SK-N-SH treated with all-trans-retinoic acid at 6 μM for 48 hours (cell line): ENCODE results near the gene EML2.

Experiments
- ATAC-seq: fragments of 200-7000 bp; cut with Tn5 transposase; 3 replicates; pipeline ENCODE4 v1.9.1; 2020; ENCODE audit warnings: mild to moderate bottlenecking, moderate library complexity
- BACH2 ChIP-seq: fragments of 250-450 bp; sonication (Bioruptor Pico); IDR thresholded peaks from 2 replicates; pipeline ENCODE4 v1.9.0; 2021; ENCODE audit warnings: mild to moderate bottlenecking, borderline replicate concordance
- CSDC2 ChIP-seq: fragments of 250-450 bp; sonication (Bioruptor Pico); IDR thresholded peaks from 2 replicates; pipeline ENCODE4 v1.5.0; 2020; ENCODE audit warnings: mild to moderate bottlenecking, moderate library complexity
- CSRNP3 ChIP-seq: fragments of 250-450 bp; sonication (Bioruptor Pico); IDR thresholded peaks from 2 replicates; pipeline ENCODE4 v1.5.1; 2021; ENCODE audit warnings: mild to moderate bottlenecking, moderate library complexity
- ESRRG ChIP-seq: fragments of 250-450 bp; sonication (Bioruptor Pico); IDR thresholded peaks from 2 replicates; pipeline ENCODE4 v1.6.1; 2021; ENCODE audit warnings: mild to moderate bottlenecking
- GLIS3 ChIP-seq: fragments of 250-450 bp; sonication (Bioruptor Pico); IDR thresholded peaks from 2 replicates; pipeline ENCODE4 v1.5.0; 2020; ENCODE audit warnings: mild to moderate bottlenecking, moderate library complexity
- ISL1 ChIP-seq: fragments of 250-450 bp; sonication (Bioruptor Pico); IDR thresholded peaks from 2 replicates; pipeline ENCODE4 v2.1.2; 2022; ENCODE audit warnings: mild to moderate bottlenecking, moderate library complexity
- OSR1 ChIP-seq: fragments of 250-450 bp; sonication (Bioruptor Pico); IDR thresholded peaks from 2 replicates; pipeline ENCODE4 v1.8.0; 2022; ENCODE audit warnings: moderate library complexity, mild to moderate bottlenecking, inconsistent platforms
- PATZ1 ChIP-seq: fragments of 250-450 bp; sonication (Bioruptor Pico); IDR thresholded peaks from 2 replicates; pipeline ENCODE4 v1.8.0; 2020; ENCODE audit warnings: mild to moderate bottlenecking, moderate library complexity, borderline replicate concordance
- POU6F1 ChIP-seq: fragments of 250-450 bp; sonication (Bioruptor Pico); IDR thresholded peaks from 2 replicates; pipeline ENCODE4 v1.8.0; 2021; ENCODE audit warnings: low read depth, mild to moderate bottlenecking, moderate library complexity, borderline replicate concordance
- PPARA ChIP-seq: fragments of 250-450 bp; sonication (Bioruptor Pico); IDR thresholded peaks from 2 replicates; pipeline ENCODE4 v1.5.0; 2020; ENCODE audit warnings: mild to moderate bottlenecking, borderline replicate concordance
- RARB ChIP-seq: fragments of 250-450 bp; sonication (Bioruptor Pico); IDR thresholded peaks from 2 replicates; pipeline ENCODE4 v1.8.0; 2021; ENCODE audit warnings: mild to moderate bottlenecking, moderate library complexity
- SNAI2 ChIP-seq: fragments of 250-450 bp; sonication (Bioruptor Pico); IDR thresholded peaks from 2 replicates; pipeline ENCODE4 v1.5.0; 2020; ENCODE audit warnings: mild to moderate bottlenecking, moderate library complexity
- TCF4 ChIP-seq: fragments of 250-450 bp; sonication (Bioruptor Pico); IDR thresholded peaks from 2 replicates; pipeline ENCODE4 v1.8.0; 2021; ENCODE audit warnings: mild to moderate bottlenecking, moderate library complexity, borderline replicate concordance
- TOX ChIP-seq: fragments of 250-450 bp; sonication (Bioruptor Pico); IDR thresholded peaks from 2 replicates; pipeline ENCODE4 v1.8.0; 2021; ENCODE audit warnings: mild to moderate bottlenecking, moderate library complexity, borderline replicate concordance
- TSHZ2 ChIP-seq: fragments of 250-450 bp; sonication (Bioruptor Pico); IDR thresholded peaks from 2 replicates; pipeline ENCODE4 v1.5.0; 2020; ENCODE audit warnings: mild to moderate bottlenecking, moderate library complexity
- ZC3H10 ChIP-seq: fragments of 250-450 bp; sonication (Bioruptor Pico); IDR thresholded peaks from 2 replicates; pipeline ENCODE4 v1.5.1; 2021; ENCODE audit warnings: mild to moderate bottlenecking, moderate library complexity
- ZFP3 ChIP-seq: fragments of 250-450 bp; sonication (Bioruptor Pico); IDR thresholded peaks from 2 replicates; pipeline ENCODE4 v1.5.0; 2020; ENCODE audit warnings: mild to moderate bottlenecking, moderate library complexity
- ZFP30 ChIP-seq: fragments of 450-650 bp; formaldehyde crosslinking; IDR thresholded peaks from 2 replicates; pipeline ENCODE4 v1.5.0; 2022; ENCODE audit warnings: mild to moderate bottlenecking, moderate library complexity
- ZNF565 ChIP-seq: fragments of 450-650 bp; formaldehyde crosslinking; conservative IDR thresholded peaks from 2 replicates; pipeline ENCODE4 v1.5.0; 2020; ENCODE audit warnings: low read depth, mild to moderate bottlenecking, moderate library complexity
- ZNF70 ChIP-seq: fragments of 450-650 bp; formaldehyde crosslinking; IDR thresholded peaks from 2 replicates; pipeline ENCODE4 v1.5.0; 2020; ENCODE audit warnings: mild to moderate bottlenecking, moderate library complexity
- ZNF8 ChIP-seq: fragments of 450-650 bp; formaldehyde crosslinking; IDR thresholded peaks from 2 replicates; pipeline ENCODE4 v1.5.0; 2020; ENCODE audit warnings: mild to moderate bottlenecking, moderate library complexity

Gene EML2

GRCh38 chr19:45575216-45575615, 64.0 kb downstream of the EML2 start:
- TF ChIP-seq CSDC2 (CRISPR knock-in tag): no peak
- TF ChIP-seq OSR1 (CRISPR knock-in tag): no peak
- TF ChIP-seq CSRNP3: no peak
- no peak for TF ChIP-seq PATZ1 (CRISPR knock-in tag)
- TF ChIP-seq PPARA (CRISPR knock-in tag): no peak
- no peak for TF ChIP-seq ISL1
- no peak for TF ChIP-seq TCF4
- TF ChIP-seq SNAI2 (CRISPR knock-in tag): no peak
- no peak for TF ChIP-seq ESRRG (CRISPR knock-in tag)
- TF ChIP-seq BACH2 (CRISPR knock-in tag): no peak
- no peak for ATAC-seq

- TF ChIP-seq ZNF70 (CRISPR knock-in tag) (no peak), TOX (CRISPR knock-in tag) (no peak), ESRRG (CRISPR knock-in tag) (no peak), OSR1 (CRISPR knock-in tag) (no peak), ZNF565 (CRISPR knock-in tag) (no peak), PATZ1 (CRISPR knock-in tag) (no peak), CSDC2 (CRISPR knock-in tag) (no peak), PPARA (CRISPR knock-in tag) (no peak), BACH2 (CRISPR knock-in tag) (no peak), ZFP30 (no peak), ZC3H10 (CRISPR knock-in tag) (no peak), TCF4 (no peak), GLIS3 (no peak), POU6F1 (CRISPR knock-in tag) (no peak), ZFP3 (no peak), CSRNP3 (no peak)
- TF ChIP-seq, all 23 proteins: peak for 0
Observed at GRCh38 chr19:45574526-45574925, 64.7 kb downstream of the EML2 start.

GRCh38 chr19:45571457-45572220, 67.6 kb downstream of the EML2 start:
- TF ChIP-seq RARB (no peak), ZFP3 (no peak), ZNF8 (CRISPR knock-in tag) (no peak), TSHZ2 (CRISPR knock-in tag) (no peak)
- ATAC-seq: no peak

More at GRCh38 chr19:45574526-45574925, 64.7 kb downstream of the EML2 start:
- no peak for ATAC-seq
